GM18511 (cell line): ENCODE data around the gene C19orf44.

Experiments used
- ATAC-seq: cut with Tn5 transposase; IDR thresholded peaks from one replicate; pipeline ENCODE4 v1.9.1; 2021; ENCODE audit warnings: mild to moderate bottlenecking, moderate library complexity; ENCODE audit not compliant: unreplicated experiment

Gene C19orf44

GRCh38 chr19:16516381-16516780 is 20.2 kb downstream of the C19orf44 start:
- no peak for ATAC-seq

GRCh38 chr19:16516923-16517610 is 20.9 kb downstream of the C19orf44 start:
- no peak for ATAC-seq

- no peak for ATAC-seq
Measured at GRCh38 chr19:16518061-16518460, 21.9 kb downstream of the C19orf44 start.

DNA sequence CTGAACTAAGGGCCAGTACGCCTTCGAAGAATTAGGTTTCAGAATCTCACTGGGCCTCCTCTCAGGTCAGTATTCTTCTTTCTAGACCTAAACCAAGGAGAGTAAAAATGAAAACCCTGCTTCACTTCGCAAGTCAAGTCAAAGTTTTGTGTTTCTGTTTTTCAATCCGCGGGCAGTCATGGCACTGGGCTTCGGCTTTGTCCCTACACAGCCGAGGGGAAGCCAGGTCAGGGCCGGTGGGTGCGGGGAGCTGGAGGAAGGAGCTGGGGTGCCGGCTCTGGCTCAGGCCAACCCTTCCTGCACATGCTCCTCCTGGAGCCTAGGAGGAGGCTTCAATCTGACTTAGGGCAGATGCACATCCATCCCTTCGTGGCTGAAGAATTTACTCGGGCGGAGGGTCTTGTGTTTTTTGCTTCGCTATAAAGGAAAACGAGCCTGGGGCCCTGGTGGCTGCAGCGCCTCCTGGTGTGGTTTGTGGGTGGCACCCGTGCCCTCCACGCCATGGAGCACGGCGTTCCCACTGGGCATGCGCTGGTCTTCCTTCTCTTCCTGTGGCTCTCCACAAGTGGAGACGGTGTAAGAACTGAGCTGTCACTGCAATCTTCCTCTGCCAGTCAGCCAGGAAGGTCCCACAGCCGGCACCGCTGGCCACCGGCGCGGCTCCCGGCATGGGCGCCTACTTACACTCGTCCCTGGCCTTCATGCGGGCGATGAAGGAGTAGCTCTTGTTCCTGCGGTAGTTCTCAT is 22.5 kb downstream of the C19orf44 start:
- no peak for ATAC-seq

DNA sequence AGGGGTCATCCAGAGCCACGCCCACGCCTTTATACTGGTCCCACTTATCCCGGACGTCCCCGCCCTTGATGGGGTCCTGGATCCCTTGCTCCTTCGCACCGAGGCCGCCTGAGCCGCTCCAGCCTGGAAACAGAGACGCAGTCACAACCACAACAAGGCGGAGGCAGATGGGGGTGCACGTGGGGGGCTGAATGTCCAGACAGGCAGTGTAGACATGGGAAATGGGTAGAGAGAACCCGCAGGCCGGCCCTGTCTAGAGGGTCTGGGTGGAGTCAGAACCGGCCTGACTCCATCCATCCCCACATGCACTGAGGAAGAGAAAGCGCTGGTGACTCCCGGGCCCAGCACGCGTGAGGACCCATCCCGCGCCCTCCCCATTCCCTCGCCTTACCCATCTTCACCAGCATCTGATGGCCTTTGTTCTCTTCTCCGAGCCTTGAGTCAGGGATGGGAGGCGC is 23.1 kb downstream of the C19orf44 start:
- no peak for ATAC-seq

DNA sequence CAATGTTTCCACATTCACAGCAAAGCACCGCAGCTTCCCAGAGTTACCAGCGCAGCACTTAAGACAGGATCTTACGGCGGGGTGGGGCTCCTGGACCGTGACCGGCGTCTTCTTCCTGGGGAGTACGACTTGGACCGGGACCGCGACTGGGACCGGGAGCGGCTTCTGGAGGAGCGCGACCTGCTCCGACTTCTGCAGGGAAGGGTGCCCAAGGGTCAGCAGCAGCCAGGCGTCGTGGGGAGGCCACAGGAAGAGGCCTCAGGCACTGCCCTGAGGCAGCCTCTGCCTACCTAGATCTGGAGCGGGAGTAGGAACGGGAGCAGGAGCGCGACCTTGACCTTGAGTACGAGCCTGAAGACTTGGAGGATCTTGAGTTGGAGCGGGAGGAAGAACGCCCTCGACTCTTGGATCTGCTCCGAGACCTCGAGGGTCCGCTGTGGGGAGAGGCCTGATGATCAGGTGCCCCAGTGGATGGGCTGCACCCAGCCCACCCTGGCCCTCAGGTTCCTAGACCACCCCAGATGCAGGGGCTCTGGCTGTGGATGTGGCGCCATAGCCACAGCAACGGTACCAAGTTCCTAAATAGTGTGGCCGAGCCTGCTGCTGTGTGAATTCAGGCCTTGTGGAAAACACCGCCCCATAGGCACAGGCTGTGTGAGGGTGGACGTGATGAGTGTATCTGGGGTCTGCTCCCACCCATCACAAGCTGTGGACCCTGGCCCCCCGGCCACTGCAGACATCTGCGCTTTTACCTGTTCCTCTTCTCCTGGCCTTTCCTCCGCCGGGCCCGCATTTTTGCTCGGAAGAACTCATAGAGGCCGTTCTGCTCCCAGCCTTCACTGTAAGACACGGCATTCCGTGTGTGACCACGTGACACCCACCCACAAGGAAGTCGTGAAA is 24.1 kb downstream of the C19orf44 start:
- ATAC-seq = no peak

- ATAC-seq = no peak
Measured at GRCh38 chr19:16520986-16521624, 24.9 kb downstream of the C19orf44 start.

- ATAC-seq = no peak
Measured at GRCh38 chr19:16521715-16522289, 25.6 kb downstream of the C19orf44 start.

GRCh38 chr19:16522559-16523377 is 26.6 kb downstream of the C19orf44 start:
- no peak for ATAC-seq

- ATAC-seq = no peak
Measured at GRCh38 chr19:16524991-16525734, 29.0 kb downstream of the C19orf44 start.

- no peak for ATAC-seq
Measured at GRCh38 chr19:16525751-16526481, 29.7 kb downstream of the C19orf44 start.

- no peak for ATAC-seq
Measured at GRCh38 chr19:16527334-16527935, 31.2 kb downstream of the C19orf44 start.

- ATAC-seq = no peak
Measured at GRCh38 chr19:16527971-16528521, 31.9 kb downstream of the C19orf44 start.

DNA sequence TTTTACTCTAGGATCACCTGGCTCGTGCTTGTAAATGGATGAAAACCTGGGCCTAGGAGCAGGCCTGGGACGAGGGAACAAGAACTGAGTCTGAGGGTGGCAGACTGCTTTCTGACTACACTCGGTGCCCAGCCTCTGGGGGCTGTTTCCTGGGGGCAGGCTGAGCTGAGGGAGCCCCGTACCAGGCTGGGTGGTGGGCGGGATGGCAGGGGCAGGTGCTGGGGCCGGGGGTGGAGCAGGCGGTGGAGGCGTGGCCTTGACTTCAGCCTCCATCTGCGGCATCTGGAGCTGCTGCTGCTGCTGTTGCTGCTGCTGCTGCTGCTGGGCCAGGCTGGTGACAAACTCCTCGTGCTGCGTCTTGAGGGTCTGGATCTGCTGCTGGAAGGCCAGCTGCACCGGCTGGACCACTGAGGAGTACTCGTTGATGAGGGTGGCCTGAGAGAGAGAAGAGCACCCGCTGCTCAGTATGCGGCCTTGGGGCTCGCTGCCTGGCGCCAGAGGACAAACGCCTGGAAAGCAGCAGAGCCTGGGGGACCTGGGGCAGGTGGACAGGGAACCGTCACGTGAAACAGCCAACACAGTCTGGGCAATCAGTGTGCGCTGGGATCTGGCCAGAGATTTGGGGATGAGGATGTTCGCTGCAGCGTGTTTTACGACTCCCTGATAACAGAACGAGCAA is 33.4 kb downstream of the C19orf44 start:
- no peak for ATAC-seq

DNA sequence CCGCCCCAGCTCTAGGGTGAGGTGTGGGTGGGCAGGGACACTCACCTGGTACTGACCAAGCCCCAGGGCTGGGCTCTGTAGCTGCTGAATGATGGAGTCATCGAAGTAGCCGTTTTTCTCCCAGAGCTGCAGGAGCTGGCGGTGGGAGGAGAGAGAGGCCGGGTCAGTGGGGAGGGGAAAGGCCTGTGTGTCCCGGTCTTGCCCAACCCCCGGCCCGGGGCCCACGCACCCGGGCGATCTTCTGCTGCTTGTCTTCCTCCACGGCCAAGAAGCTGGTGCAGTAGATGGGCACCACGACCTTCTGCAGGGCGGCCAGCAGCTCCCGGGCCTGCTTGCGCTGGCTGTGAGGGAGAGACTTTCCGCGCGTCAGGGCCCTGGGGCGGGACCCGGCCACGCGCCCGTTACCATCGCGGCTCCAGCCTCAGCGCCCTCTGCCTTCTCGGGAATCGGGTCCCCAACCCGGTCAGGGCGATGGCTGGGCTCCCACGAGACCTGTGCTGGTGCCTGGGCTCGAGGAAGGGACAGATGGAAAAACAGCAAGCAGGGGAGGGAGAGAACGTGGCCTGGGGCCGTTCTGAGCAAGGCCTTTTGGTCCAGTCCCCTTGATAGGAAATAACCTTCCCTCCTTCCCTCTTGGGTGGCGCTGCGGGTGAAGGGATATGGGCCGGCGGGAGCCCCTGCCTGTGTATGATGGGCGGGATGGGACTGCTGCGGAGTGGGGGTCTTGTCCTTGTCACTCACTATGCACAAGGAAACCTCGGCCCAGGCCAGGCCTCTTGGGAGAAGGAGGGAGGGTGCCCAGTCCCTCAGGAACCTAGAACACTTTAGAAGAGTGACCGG is 34.6 kb downstream of the C19orf44 start:
- no peak for ATAC-seq

DNA sequence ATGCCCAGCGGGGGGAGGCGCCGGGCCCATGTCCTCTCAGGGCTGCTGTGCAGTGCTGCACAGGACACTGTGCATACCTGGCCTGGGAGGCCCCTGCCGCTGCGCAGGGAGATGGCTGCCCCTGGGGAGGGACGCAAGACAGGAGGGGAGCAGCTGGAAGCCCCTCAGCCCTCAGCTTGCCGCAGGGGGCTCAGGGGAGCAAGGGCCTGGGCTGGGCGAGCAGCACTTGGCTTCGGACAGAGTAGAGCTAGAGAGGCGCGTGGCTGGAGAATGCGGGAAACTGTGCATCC is 35.1 kb downstream of the C19orf44 start:
- no peak for ATAC-seq
